ENCODE results near the gene CACTIN.
A peak's percentile ranks its signal among the peaks of the same experiment; 100 is the strongest.

Gene CACTIN

DNA sequence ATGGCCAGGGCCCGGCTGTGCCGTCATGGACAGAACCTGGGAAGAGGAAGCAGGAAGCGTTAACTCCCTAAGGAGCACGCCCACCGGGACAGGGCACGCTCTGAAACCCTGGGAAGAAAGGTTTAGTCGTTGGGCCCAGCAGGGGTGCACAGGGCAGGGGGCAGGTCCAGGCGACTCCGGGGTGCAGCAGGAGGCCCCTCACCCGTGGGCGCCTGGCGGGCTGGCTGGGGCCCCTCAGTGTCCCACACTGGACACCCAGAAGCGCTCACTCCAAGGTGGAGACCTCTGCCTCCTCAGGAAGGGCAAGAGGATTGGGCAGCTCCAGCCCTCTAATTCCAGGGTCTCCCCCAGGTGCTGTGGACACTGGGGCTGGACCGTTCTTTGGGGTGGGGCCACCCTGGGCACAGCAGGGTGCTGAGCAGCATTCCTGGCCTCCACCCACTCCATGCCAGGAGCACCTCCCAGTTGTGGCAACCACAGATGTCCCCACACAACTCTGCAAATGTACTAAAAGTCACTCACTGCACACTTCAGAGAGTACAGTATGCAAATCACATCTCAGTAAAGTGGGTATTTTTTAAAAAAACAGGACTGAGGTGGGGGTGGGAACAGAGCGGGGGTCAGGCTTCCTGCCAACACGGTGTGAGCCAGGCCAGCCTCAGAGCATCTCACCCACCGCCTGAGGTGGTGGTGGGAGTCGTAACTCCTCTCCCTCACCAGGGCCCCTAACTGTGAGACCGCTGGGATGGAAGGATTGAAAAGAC is 38.5 kb upstream of the CACTIN start:
- DNase-seq: no peak
- in situ Hi-C loops (cut with MboI; ENCODE audit: low pct_unique_long_range_greater_than_20kb, low sequenced_read_pairs): no loop called here

DNA sequence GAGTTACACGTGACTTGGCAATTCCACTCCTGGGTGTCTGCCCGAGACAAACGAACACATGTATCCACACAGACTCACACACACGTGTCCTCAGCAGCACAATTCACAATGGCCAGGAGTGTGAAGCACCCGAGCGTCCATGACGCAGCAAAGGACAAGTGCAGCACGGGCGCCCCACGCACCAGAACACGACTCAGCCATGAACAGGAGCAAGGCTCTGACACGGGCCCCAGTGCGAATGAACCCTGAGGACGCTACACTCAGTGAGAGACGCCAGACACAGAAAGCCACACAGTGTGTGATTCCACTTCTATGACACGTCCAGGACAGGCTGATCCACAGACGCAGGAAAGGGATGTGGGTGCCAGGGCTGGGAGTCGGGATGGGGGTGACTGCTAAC is 37.2 kb upstream of the CACTIN start:
- in situ Hi-C loops (cut with MboI; ENCODE audit: low pct_unique_long_range_greater_than_20kb, low sequenced_read_pairs): no loop called here
- DNase-seq: no peak

DNA sequence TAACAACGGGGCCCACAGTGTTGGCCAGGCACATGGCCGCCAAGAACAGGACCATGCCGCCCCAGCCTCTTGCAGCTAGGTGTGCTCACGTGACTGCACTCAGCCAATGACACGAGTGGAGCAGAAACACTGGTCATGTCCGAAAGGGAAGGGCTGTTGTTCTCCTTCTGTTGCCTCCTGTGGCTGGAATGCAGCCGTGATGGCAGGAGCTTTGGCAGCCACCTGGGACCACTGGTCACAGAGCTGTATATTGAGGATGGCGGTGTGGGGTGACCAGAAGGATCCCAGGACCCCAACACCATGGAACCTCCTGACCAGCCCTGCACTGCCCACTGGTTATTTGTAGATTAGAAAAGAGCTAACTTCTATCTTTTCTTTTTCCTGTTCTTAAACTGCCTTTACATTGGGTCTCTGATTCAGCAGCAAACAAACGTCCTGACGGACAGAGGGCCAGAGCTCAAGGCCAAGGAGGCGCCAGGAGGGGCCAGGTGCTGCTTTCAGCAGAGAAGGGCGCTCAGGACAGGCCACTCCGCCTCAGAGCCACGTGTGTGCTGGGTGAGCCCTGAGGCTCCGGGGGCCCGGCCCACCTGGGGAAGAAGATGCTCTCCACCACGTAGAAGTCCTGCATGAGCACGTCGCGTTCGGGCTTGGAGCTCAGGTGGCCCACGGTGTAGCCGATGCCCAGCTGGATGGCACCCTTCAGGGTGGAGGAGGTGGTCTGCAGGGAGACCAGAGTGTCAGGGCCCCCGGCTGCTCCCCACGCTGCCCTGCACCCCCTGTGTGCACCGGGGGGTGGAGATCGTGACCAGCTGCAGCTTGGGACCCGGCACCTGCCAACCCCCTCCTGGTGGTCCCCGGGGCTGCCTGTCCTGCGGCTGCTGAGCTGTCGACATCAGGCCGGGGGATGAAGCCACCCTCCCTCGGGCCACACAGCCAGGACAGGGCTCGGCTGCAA is 35.0 kb upstream of the CACTIN start:
- no peak for DNase-seq
- in situ Hi-C loops (cut with MboI; ENCODE audit: low pct_unique_long_range_greater_than_20kb, low sequenced_read_pairs): no loop called here

DNA sequence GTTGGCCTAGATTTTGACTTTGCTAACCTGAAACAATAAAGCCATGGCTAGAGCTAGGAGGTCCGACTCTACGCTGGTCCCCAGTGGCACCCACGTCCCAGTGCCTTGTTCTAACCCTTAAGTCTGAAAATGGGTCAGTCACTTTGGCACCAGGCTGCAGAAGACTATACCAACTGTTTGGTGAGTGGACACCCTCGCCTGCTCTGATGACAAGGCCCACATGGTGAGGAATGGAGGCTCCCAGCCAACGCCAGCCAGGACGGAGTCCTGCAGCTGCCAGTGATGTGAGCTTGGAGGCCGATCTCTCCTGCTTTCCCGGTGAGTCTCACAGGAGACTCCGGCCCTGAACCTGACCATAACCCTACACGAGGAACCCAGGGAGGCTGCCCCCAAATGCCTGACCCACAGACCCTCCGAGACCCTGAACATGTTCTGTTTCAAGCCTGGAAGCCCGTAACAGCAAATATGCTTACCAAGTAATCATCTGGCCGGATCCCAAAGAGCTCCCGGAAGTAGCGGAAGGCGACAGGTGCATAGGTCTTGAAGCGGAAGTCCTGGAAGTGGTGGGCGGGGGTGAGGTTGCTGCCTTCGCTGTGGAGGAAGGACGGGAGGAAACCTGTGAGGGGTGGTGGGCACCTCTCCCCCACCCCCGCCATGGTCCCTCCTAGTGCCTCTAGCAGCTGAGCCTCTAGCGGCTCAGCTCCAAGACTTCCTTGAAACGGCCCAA is 34.1 kb upstream of the CACTIN start:
- in situ Hi-C loops (cut with MboI; ENCODE audit: low pct_unique_long_range_greater_than_20kb, low sequenced_read_pairs): no loop called here
- no peak for DNase-seq

DNA sequence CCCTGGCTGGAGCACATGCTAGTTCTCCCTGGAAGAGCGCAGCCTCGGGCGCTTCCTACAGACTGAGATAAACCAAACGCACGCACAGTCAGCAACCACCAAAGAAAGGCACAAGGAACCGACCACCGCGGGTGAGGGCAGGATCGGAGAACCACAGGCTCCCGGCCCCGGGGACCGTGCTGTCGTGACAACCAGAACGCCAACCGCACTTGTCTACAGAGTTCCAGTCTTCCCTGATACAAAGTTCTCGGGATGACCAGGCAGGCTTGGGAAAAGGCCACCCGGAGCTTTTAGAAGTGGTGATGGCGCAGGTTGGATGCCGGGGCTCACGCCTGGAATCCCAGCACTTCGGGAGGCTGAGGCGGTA is 33.1 kb upstream of the CACTIN start:
- in situ Hi-C loops (cut with MboI; ENCODE audit: low pct_unique_long_range_greater_than_20kb, low sequenced_read_pairs): no loop called here
- DNase-seq: no peak

DNA sequence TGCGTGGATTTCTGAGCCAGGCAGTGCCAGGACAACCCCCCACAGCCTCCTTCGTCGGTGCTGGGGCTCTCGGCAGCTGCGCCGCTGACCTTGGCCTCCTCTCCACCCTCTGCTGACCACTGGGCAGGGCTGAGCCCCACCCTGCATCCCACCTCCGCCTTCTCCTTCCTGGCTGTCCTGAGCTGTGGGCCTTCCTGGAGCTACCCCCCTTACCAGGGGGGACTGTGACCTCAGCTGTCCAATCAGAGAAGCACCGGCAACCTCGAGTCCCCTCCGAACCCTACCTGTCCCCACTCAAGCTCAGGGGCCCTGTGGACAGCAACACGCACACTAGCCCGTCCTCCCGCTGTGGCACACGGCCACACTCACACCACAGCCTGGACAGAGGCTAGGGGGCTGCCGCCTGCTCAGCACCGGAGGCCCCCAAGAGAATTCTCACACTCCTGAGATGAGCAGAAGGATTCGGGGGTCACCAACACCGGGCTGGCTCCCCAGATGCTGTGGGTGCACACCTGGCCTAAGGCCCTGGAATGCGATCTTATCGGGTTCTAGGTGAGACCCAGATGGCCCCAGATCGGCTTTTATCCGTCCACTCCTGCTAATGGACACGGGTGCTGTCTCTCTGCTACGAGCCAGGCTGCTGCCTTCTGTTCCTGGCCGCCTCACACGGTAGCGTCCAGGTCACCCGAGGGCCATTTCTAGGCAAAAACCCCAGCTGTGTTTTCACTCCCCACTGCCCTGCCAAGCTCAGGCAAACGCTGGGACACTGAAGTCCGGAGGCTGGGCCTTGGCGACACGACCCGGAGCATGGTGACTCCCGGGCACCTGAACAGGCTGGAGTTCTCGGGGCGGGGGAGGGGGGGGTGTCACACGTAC is 32.5 kb upstream of the CACTIN start:
- in situ Hi-C loops (cut with MboI; ENCODE audit: low pct_unique_long_range_greater_than_20kb, low sequenced_read_pairs): no loop called here

DNA sequence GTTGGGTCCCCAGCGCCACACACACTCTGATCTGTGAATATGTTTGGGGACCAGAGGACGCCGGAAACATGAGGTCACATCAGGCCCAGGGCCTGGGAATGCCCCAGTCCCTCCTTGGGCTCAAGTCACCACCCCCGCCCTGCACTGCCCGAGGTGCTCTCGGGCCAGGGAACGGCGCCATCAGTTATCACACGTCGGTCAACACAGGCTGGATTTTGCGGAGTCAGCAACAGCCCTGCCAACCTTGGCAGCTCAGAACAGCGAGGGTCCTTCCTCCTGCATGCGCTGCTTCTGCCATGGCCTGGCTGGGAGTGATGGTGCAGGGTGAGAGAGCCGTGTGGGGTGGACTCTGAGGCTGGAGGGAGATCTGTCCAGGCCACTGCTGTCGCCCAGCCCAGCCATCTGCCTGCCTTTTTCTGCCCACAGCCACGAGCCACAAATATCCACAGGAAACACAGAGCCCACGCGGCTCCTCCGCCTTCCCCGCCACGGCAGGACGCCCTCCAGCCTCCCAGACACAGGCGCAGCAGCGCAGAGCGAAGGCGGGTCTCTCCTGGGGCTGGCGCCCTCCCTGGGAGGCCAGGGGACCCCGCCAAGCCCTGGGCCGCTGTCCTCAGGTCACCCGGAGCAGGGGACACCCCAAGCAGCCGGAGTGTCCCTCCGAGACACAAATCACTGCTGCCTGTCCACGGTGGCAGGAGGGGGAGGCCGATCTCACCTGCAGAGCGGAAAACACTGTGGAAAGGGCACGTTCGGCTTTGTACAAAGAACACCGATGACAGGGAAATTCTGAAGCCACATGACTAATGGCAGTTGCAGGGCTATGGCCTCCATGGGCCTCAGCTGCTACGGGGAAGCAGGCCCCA is 31.6 kb upstream of the CACTIN start:
- in situ Hi-C loops (cut with MboI; ENCODE audit: low pct_unique_long_range_greater_than_20kb, low sequenced_read_pairs): no loop called here
- no peak for DNase-seq

More for the DNA sequence above, 32.5 kb upstream of the CACTIN start:
- DNase-seq: no peak

DNA sequence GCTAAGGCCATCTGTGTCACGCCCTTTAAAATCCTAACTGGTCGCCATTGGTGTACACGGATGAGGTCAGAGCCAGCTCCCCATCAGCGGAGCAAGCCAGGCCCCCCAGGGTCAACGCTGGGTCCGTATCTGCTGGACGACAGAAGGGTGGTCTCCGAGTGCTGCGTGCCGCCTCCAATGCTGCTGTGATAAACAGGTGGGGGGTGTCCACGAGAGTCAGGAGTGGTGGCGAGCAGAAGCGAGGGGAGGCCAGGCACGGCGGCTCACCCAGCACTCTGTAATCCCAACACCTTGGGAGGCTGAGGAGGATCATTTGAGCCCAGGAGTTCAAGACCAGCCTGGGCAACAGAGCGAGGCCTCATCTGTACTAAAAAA is 30.8 kb upstream of the CACTIN start:
- in situ Hi-C loops (cut with MboI; ENCODE audit: low pct_unique_long_range_greater_than_20kb, low sequenced_read_pairs): no loop called here
- no peak for DNase-seq

DNA sequence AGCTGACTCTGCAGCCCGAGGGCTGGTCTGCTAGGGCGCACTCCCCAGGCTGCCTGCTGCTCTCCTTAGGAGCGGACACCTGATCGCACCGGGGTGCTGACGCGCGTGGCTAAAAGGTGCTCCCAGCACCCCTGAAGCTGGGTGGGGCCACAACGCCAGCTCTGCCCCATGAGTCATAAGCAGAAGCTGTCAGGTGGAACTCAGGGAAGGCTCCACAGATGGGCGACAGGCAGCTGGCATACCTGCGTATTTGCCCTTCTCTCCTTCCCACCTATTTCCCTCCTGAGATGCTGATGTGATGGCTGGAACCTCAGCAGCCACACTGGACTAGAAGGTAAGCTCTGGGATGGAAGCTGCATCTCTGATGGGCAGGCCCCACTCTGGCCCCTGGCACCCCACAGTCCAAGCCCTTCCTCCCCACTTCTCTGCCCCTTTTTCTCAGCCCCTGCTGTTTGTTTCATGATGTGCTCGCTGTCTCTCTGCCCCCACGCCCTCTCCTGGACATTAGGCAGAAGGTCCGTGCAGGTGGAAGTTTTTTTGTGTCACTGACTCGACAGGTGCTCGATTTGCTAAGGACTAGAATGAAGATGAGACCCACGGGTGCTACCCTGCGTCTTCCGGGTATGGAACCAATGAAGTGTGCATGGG is 30.3 kb upstream of the CACTIN start:
- in situ Hi-C loops (cut with MboI; ENCODE audit: low pct_unique_long_range_greater_than_20kb, low sequenced_read_pairs): no loop called here
- no peak for DNase-seq

DNA sequence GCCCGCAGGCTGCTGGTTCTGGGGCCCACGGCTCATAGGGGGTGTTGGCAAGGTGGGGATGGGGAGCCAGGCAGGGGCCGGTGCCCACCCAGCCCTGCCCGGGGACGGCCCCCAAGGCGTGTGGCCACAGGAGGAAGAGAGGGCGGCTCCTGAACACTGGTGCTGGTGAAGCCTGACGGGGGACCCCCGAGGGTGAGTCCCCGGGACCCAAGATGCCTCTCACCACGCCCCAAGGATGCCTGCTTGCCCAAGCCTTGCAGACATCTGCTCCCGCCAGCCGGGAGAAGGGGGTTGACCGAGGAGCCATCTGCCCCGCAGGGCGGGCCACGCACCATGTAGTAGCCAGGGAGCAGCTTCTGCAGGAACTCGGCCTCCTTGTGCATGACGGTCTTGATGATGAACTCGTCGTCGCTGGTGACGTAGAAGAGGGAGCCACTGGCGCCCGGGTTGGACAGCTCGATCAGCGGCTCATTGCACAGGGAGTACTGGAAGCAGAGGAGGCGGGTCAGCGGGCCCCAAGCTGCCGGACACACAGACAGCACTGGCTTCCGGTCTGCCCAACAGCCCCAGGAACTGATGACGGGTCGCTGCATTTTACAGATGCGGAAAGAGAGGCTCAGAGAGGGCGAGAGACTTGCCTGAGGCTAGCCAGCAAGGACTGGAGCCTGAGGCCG is 29.6 kb upstream of the CACTIN start:
- in situ Hi-C loops (cut with MboI; ENCODE audit: low pct_unique_long_range_greater_than_20kb, low sequenced_read_pairs): no loop called here
- DNase-seq: no peak

DNA sequence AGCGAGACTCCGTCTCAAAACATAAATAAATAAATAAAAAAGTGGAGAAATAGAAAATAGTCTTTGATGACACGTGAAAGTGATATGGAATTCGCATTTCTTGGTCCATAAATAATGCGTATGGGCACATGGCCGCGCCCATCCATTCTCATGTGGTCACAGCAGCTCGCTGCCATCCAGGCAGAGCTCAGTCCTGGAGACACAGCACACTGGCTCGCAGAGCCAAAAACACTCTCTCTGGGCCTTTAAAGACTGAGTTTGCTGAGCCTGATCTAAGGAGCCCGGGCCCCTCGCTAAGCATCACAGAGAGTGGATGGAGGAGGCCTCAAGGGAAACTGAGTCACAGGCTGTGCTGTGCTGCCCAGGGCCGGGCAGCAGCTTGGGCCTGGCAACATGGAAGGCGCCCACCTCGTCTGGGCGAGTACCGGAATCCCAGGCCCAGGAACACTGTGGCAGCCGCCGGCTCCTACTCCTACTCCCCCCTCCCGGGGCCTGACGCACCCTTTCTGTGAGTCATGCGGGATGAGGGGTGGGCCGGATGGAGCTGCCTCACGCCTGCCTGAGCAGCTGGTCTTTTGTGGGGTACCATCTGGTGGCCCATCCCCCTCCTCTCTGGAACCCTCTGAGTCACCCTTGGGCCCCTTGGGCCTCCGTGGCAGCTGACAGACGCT is 28.9 kb upstream of the CACTIN start:
- no peak for DNase-seq
- in situ Hi-C loops (cut with MboI; ENCODE audit: low pct_unique_long_range_greater_than_20kb, low sequenced_read_pairs): no loop called here

DNA sequence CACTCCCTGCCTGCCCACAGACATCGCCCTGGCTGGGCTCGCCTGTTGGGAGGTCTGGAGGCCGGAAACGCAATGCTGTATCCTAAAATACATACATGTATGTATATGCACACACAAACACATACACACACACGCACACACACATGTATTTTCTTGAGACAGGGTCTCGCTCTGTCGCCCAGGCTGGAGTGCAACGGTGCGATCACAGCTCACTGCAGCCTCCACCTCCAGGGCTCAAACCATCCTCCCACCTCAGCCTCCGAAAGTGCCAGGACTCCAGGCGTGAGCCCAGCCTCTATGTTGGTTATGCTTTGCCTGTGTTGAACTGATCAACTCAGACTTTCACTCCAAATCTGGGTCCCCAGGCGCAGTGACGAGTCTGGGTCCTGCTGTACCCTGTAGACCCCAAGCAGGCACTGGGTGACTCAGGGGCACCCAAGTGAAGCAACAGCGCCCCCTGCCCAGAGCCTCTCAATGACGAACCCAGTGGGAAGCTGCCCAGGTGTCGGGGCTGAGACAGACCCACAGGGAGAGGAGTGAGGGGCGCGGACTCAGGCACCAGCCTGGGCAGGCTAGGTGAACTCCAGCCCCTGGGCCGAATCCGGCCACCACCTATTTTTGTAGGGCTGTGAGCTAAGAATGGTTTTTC is 27.4 kb upstream of the CACTIN start:
- in situ Hi-C loops (cut with MboI; ENCODE audit: low pct_unique_long_range_greater_than_20kb, low sequenced_read_pairs): no loop called here
- peak; percentile 12 for DNase-seq

DNA sequence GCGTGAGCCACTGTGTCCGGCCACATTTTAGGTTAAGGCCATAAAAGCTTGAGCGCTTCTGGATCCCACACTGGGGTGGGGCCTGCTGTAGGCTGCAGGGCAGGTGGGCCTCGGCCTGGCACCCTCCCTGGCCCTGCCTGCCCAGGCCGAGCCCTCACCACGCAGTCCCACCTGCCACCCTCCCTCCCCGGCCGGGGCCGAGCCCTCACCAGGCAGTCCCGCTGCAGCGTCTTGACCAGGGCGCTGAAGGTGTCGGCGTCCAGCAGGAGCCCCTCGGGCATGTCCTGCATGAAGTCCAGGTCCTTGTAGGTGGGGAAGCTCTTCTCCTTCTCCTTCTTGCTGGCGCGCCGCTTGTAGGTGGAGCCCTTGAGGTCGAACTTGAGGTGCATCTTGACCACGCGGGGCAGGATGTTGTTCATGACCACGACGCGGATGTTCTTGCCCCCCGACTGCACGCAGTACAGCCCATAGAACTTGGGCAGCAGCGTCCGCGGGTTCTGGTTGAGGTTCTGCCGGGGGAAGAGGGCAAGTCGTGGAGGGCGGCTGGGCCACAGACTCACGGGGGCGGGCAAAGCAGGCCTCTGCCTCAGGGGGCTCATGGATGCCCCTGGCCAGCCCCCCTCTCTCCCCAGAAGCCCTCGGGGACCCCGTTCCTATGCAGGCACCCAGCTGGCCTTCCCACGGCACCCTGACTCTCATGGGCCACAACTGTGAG is 26.6 kb upstream of the CACTIN start:
- DNase-seq: no peak
- in situ Hi-C loops (cut with MboI; ENCODE audit: low pct_unique_long_range_greater_than_20kb, low sequenced_read_pairs): no loop called here

DNA sequence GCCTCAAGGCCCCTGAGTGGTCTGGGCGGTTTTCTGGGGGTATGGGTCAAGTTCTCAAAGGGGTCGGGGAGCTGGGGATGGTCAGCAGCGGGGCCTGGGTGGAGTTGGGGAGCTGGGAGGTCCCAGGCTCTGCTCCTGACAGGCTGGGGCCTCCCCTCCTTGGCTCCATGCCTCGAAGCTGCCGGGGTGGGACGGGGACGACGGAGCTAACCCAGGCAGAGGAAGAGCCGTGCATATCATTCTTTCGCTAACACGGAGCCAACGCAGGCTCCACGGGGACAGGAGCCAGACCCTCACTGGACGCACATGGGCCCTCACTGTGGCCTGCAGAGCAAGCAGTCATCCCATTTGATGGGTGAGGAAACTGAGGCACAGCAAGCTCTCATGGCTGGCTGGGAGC is 25.8 kb upstream of the CACTIN start:
- DNase-seq: no peak
- in situ Hi-C loops (cut with MboI; ENCODE audit: low pct_unique_long_range_greater_than_20kb, low sequenced_read_pairs): no loop called here

DNA sequence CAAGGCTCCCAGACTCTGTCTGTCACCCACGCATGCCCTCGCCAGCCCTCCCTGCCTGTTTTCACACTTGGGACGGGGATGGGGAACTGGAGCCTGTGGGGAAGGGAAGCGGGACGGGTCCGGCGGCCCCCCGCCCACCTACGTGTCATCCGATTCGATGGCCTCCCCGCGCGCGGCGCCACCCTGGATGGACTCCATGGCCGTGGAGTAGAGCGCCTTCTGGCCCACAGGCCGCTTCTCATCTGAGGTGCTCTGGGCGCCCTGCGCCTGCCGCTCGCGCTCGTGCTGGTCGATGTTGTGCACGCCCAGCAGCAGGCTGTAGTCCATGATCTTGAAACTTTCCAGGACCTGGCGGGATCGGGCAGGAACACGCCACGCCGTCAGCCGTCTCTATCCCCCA is 25.1 kb upstream of the CACTIN start:
- DNase-seq: no peak
- in situ Hi-C loops (cut with MboI; ENCODE audit: low pct_unique_long_range_greater_than_20kb, low sequenced_read_pairs): no loop called here

DNA sequence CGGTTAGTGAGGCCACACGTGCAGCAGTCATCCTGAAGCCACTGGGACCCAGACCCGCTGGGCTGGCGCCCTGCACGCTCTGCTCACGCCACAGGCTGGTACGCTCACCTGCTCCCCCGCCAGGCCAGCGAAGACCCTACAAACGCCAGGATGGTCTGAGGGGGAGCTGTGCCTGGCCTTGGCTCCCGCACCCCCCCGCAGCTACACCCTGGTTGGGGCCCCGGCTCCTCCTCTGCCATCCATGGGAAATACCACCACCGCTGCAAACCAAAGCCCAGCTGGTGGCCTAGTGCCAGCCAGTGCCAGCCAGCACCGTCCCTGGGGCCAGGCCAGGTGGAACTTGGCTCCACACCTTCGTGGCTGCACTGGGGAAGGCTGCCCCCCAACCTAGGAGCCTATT is 23.3 kb upstream of the CACTIN start:
- no peak for DNase-seq
- in situ Hi-C loops (cut with MboI; ENCODE audit: low pct_unique_long_range_greater_than_20kb, low sequenced_read_pairs): no loop called here

Data from KBM-7 (cell line).